ENCODE results near the gene STAP2.
"Not testable (repeated sequence)": the region's sequence is repeated elsewhere in the genome, so short reads cannot be mapped to it uniquely, and the experiment has no call there.

The STAP2 gene

GRCh38 chr19:4357095-4357797, 18.6 kb upstream of the STAP2 start:
- no peak for DNase-seq

GRCh38 chr19:4354897-4355296, 16.3 kb upstream of the STAP2 start:
- DNase-seq: no peak

- DNase-seq: no peak
Observed at GRCh38 chr19:4354282-4354681, 15.7 kb upstream of the STAP2 start.

DNA sequence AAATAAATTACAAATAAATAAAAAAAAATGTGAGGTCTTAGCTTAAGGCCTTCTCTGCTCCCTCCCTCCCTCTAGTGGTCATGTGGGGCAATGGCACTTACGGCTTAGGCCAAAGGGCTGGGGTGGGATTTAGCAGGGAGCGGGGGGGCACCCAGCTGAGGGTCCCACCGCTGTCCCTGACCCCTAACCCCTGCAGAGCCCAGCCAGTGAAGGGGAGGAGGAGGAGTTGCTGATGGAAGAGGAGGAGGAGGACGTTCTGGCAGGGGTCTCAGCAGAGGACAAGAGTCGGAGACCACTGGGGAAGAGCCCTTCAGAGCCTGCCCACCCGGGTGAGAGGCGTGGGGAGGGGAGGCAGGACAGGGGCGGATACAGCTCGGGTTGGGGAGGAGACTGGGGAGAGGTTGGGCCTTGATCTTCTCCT, 14.1 kb upstream of the STAP2 start:
- peak; percentile 29 for DNase-seq

GRCh38 chr19:4350726-4351125, 12.1 kb upstream of the STAP2 start:
- DNase-seq: no peak

GRCh38 chr19:4350111-4350510, 11.5 kb upstream of the STAP2 start:
- no peak for DNase-seq

DNA sequence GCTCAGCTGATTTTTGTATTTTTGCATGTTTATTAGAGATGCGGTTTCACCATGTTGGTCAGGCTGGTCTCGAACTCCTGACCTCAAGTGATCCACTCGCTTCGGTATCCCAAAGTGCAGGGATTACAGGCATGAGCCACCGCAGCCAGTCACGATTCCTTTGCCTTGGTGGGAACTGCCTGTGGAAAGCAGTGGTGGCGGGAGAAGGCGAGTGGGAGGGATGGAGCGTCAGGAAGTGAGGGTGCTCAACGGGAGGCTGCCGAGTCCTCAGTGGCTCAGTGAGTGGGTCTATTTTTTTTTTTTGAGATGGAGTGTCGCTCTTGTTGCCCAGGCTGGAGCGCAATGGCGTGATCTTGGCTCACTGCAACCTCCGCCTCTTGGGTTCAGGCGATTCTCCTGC, 10.6 kb upstream of the STAP2 start:
- not testable (repeated sequence) for DNase-seq

GRCh38 chr19:4347521-4347920, 8.9 kb upstream of the STAP2 start:
- DNase-seq: no peak

DNA sequence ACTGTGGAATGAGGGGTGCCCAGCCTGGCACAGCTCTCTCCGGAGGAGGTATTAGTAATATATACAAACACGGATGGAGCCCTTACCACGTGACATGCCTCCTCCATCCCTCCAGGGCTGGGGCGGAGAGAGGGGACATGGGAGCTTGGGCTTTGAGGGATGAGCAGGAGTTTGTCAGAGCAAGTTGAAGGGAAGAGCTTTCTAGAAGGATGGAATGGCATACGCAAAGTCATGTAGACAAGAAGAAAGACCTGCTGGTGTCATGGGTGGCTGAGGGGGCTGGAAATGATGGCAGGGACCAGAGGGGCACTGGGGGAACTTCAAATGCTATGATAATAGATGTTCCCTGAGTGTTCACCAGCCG, 7.4 kb upstream of the STAP2 start:
- DNase-seq: no peak

DNA sequence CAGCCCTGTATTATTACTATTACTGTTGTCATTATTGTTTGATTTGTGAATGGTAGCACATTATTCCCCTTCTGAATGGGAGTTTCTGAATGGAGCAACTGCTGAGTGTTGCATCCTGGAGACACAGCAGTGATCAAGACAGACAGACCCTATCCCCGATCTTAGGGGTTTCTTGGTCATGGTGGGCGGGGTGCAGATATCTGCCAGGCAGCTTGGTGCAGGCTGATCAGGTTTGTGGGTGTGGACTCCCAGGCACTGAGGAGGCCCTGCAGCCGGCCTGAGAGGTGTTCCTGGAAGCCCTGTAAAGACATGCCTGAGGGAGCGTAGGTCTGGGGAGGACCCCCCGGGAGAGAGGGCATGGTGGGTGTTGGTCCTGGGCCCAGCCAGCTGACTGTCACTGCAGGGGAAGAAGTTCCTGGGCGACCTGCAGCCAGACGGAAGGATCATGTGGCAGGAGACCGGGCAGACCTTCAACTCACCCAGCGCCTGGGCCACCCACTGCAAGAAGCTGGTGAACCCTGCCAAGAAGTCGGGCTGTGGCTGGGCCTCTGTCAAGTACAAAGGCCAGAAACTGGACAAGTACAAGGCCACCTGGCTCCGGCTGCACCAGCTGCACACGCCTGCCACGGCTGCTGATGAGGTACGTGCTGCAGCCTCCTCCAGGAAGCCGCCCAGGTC, 6.9 kb upstream of the STAP2 start:
- DNase-seq: no peak

DNA sequence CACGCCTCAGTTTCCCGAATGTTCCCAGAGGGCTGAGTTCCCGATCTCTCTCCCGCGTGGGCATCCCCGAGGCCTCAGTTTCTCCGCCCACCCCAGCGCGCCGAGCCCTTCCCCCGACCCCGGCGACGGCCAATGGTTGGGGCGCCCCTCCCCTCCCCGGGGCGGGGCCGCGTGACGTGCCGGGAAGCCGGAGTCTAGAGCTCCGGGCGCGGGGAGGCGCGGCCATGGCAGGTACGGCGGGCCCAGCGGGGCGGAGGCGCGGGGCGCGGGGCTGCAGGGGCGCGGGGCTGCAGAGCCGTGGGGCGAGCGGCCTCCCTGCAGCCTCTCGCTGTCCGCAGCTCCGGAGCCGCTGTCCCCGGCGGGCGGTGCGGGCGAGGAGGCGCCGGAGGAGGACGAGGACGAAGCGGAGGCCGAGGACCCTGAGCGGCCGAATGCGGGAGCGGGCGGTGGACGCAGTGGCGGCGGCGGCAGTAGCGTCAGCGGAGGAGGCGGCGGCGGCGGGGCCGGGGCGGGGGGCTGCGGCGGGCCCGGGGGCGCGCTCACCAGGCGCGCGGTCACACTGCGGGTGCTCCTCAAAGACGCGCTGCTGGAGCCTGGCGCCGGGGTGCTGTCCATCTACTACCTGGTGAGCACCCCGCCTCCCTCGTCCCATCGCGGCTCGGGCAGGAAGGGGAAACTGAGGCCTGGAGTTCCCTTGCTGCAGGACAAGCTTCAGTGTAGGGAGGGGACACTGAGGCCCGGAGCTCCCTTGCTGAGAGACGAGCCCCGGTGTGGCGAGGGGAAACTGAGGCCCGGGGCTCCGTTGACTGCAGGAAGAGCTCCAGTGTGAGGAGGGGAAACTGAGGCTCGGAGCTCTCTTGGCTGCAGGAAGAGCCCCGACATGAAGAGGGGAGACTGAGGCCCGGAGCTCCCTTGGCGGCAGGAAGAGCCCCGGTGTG, 5.0 kb upstream of the STAP2 start, which contains the start of gene MPND:
Gene MPND, plus strand, starts transcription at position 193 of the 938 bp plus-strand sequence. Its CDS starts 32 bp downstream, at position 225.
- peak; percentile 70 for DNase-seq

- DNase-seq: peak; percentile 100
Observed at GRCh38 chr19:4342615-4343369, 4.2 kb upstream of the STAP2 start.

- no peak for DNase-seq
Observed at GRCh38 chr19:4342314-4342614, 3.6 kb upstream of the STAP2 start.

GRCh38 chr19:4337906-4338440, 654 bp downstream of the STAP2 start:
- peak; percentile 23 for DNase-seq

GRCh38 chr19:4334929-4335570, 3.6 kb downstream of the STAP2 start:
- no peak for DNase-seq

GRCh38 chr19:4329858-4330257, 8.8 kb downstream of the STAP2 start:
- no peak for DNase-seq

DNA sequence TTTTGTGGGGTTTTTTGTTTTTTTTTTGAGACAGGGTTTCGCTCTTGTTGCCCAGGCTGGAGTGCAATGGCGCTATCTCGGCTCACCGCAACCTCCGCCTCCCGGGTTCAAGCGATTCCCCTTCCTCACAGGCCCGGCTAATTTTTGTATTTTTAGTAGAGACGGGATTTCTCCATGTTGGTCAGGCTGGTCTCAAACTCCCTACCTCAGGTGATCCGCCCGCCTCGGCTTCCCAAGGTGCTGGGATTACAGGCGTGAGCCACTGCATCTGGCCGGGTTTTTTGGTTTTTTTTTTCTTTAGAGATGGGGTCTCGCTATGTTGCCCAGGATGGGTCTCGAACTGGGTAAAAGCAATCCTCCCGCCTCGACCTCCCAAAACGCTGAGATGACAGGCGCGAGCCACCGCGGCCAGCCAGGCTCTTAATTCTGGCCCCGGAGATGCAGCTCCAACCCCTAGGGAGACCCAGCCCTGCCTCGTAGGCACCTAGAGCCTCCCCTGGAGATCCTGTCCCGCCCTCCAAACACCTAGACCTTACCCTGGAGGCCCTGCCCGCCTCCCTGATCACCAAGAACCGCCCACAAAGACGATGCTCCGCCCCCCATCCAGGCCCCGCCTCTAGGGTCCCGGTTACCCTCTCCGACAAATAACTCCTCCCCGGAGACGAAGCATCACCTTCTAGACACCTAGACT, 9.5 kb downstream of the STAP2 start:
- DNase-seq: not testable (repeated sequence)

GRCh38 chr19:4328243-4328990, 10.2 kb downstream of the STAP2 start:
- peak; percentile 62 for DNase-seq

GRCh38 chr19:4327877-4328242, 10.8 kb downstream of the STAP2 start:
- DNase-seq: no peak

GRCh38 chr19:4327252-4327876, 11.3 kb downstream of the STAP2 start:
- no peak for DNase-seq
